ENCODE measurements around the gene OCA2.
"Not testable (repeated sequence)": the region's sequence is repeated elsewhere in the genome, so short reads cannot be mapped to it uniquely, and the experiment has no call there.

The OCA2 gene

GRCh38 chr15:28130651-28131050 lies 31.5 kb upstream of the OCA2 start:
- Histone ChIP-seq H3K36me3 (ENCODE audit: control insufficient read depth, insufficient read depth, low read length) (peaks cover 62% of the 10 kb centered on the region), H3K27ac (ENCODE audit: low read depth, low read length) (no peak overlapping the region), H3K9me3 (ENCODE audit: control insufficient read depth, insufficient read depth, low read length) (no peaks in the 10 kb centered on the region), H3K9ac (ENCODE audit: low read depth, low read length) (no peak overlapping the region), H3K27me3 (ENCODE audit: control insufficient read depth, insufficient read depth, low read length) (no peaks in the 10 kb centered on the region), H3K4me3 (ENCODE audit: low read depth, low read length) (no peak overlapping the region), H3K4me1 (ENCODE audit: control insufficient read depth, insufficient read depth, low read length) (peaks cover 19% of the 10 kb centered on the region)

DNA sequence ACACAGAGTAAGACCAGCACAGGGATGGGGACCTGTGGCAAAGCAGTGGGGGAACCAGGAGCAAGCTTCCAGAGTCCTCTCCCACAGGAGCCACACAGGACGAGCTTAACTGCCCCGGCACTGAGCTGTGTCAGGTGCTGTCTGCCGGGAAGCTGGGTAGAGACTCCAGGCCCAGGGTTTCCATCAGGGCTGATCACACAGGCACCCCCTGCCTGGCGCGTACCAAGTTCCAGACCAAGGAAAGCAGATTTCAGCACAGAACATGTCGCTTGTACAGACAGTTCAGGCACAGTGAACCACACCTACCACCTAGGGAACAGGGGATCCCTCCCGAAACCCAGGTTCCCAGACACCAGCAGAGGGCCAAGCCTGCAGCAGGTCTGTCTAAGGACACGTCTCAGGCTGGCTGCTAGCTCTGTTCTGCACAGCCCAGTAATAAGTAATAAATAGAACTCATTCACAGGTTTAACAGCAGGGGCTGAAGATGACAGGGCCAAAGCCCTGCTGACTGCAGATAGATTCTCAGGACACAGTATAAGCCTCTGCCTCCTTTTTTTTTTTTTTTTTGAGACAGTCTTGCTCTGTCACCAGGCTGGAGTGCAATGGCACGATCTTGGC lies 30.2 kb upstream of the OCA2 start:
- Histone ChIP-seq H3K27me3 (ENCODE audit: control insufficient read depth, insufficient read depth, low read length) (no peaks in the 10 kb centered on the region), H3K9me3 (ENCODE audit: control insufficient read depth, insufficient read depth, low read length) (no peaks in the 10 kb centered on the region), H3K36me3 (ENCODE audit: control insufficient read depth, insufficient read depth, low read length) (peaks cover 65% of the 10 kb centered on the region), H3K9ac (ENCODE audit: low read depth, low read length) (no peak overlapping the region), H3K4me3 (ENCODE audit: low read depth, low read length) (no peak overlapping the region), H3K4me1 (ENCODE audit: control insufficient read depth, insufficient read depth, low read length) (peaks cover 19% of the 10 kb centered on the region), H3K27ac (ENCODE audit: low read depth, low read length) (no peak overlapping the region)

- no peak overlapping the region for H3K27ac ChIP-seq (ENCODE audit: low read depth, low read length)
- H3K27me3 ChIP-seq (ENCODE audit: control insufficient read depth, insufficient read depth, low read length) = no peaks in the 10 kb centered on the region
- H3K9ac ChIP-seq (ENCODE audit: low read depth, low read length) = no peak overlapping the region
- H3K4me3 ChIP-seq (ENCODE audit: low read depth, low read length) = no peak overlapping the region
- peaks cover 7% of the 10 kb centered on the region for H3K4me1 ChIP-seq (ENCODE audit: control insufficient read depth, insufficient read depth, low read length)
- peaks cover 71% of the 10 kb centered on the region for H3K36me3 ChIP-seq (ENCODE audit: control insufficient read depth, insufficient read depth, low read length)
- H3K9me3 ChIP-seq (ENCODE audit: control insufficient read depth, insufficient read depth, low read length) = no peaks in the 10 kb centered on the region
These were observed 28.9 kb upstream of the OCA2 start for GRCh38 chr15:28128031-28128430.

- H3K9me3 ChIP-seq (ENCODE audit: control insufficient read depth, insufficient read depth, low read length) = no peaks in the 10 kb centered on the region
- H3K36me3 ChIP-seq (ENCODE audit: control insufficient read depth, insufficient read depth, low read length) = peaks cover 70% of the 10 kb centered on the region
- no peaks in the 10 kb centered on the region for H3K27me3 ChIP-seq (ENCODE audit: control insufficient read depth, insufficient read depth, low read length)
- no peak overlapping the region for H3K27ac ChIP-seq (ENCODE audit: low read depth, low read length)
- H3K9ac ChIP-seq (ENCODE audit: low read depth, low read length) = no peak overlapping the region
- H3K4me1 ChIP-seq (ENCODE audit: control insufficient read depth, insufficient read depth, low read length) = no peaks in the 10 kb centered on the region
- H3K4me3 ChIP-seq (ENCODE audit: low read depth, low read length) = no peak overlapping the region
These were observed 27.9 kb upstream of the OCA2 start for GRCh38 chr15:28127036-28127435.

GRCh38 chr15:28125673-28126651 lies 26.8 kb upstream of the OCA2 start:
- Histone ChIP-seq H3K27me3 (ENCODE audit: control insufficient read depth, insufficient read depth, low read length) (no peaks in the 10 kb centered on the region), H3K36me3 (ENCODE audit: control insufficient read depth, insufficient read depth, low read length) (peaks cover 67% of the 10 kb centered on the region), H3K27ac (ENCODE audit: low read depth, low read length) (no peak overlapping the region), H3K9ac (ENCODE audit: low read depth, low read length) (no peak overlapping the region), H3K4me1 (ENCODE audit: control insufficient read depth, insufficient read depth, low read length) (no peaks in the 10 kb centered on the region), H3K9me3 (ENCODE audit: control insufficient read depth, insufficient read depth, low read length) (no peaks in the 10 kb centered on the region), H3K4me3 (ENCODE audit: low read depth, low read length) (no peak overlapping the region)

DNA sequence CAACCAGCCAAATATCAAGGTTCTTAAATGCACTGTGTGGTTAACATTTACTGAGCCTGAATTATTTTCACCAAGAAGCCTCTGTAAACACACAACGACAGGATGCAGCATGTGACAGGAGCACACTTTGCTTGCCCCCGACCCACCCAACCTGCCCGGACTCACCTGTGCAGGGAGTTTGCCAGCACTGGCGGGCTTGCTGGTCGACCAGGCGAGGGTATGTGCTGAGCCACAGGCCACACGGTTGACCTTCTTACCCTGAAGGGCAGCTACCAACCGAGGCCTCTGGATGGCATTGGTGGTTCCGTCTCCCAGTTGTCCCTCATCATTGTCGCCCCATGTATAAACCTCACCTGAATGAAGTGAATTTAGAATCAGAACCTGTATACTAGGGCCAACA lies 25.7 kb upstream of the OCA2 start:
- H3K4me3 ChIP-seq (ENCODE audit: low read depth, low read length) = no peak overlapping the region
- H3K36me3 ChIP-seq (ENCODE audit: control insufficient read depth, insufficient read depth, low read length) = peaks cover 67% of the 10 kb centered on the region
- H3K4me1 ChIP-seq (ENCODE audit: control insufficient read depth, insufficient read depth, low read length) = no peaks in the 10 kb centered on the region
- H3K9ac ChIP-seq (ENCODE audit: low read depth, low read length) = no peak overlapping the region
- no peak overlapping the region for H3K27ac ChIP-seq (ENCODE audit: low read depth, low read length)
- no peaks in the 10 kb centered on the region for H3K9me3 ChIP-seq (ENCODE audit: control insufficient read depth, insufficient read depth, low read length)
- H3K27me3 ChIP-seq (ENCODE audit: control insufficient read depth, insufficient read depth, low read length) = no peaks in the 10 kb centered on the region

GRCh38 chr15:28123408-28124023 lies 24.4 kb upstream of the OCA2 start:
- Histone ChIP-seq H3K9ac (ENCODE audit: low read depth, low read length) (no peak overlapping the region), H3K36me3 (ENCODE audit: control insufficient read depth, insufficient read depth, low read length) (peaks cover 66% of the 10 kb centered on the region), H3K27me3 (ENCODE audit: control insufficient read depth, insufficient read depth, low read length) (no peaks in the 10 kb centered on the region), H3K4me3 (ENCODE audit: low read depth, low read length) (no peak overlapping the region), H3K4me1 (ENCODE audit: control insufficient read depth, insufficient read depth, low read length) (no peaks in the 10 kb centered on the region), H3K27ac (ENCODE audit: low read depth, low read length) (no peak overlapping the region), H3K9me3 (ENCODE audit: control insufficient read depth, insufficient read depth, low read length) (no peaks in the 10 kb centered on the region)

GRCh38 chr15:28122038-28122949 lies 23.2 kb upstream of the OCA2 start:
- Histone ChIP-seq H3K9ac (ENCODE audit: low read depth, low read length) (no peak overlapping the region), H3K9me3 (ENCODE audit: control insufficient read depth, insufficient read depth, low read length) (no peaks in the 10 kb centered on the region), H3K27ac (ENCODE audit: low read depth, low read length) (no peak overlapping the region), H3K36me3 (ENCODE audit: control insufficient read depth, insufficient read depth, low read length) (peaks cover 75% of the 10 kb centered on the region), H3K4me3 (ENCODE audit: low read depth, low read length) (no peak overlapping the region), H3K4me1 (ENCODE audit: control insufficient read depth, insufficient read depth, low read length) (no peaks in the 10 kb centered on the region), H3K27me3 (ENCODE audit: control insufficient read depth, insufficient read depth, low read length) (no peaks in the 10 kb centered on the region)

DNA sequence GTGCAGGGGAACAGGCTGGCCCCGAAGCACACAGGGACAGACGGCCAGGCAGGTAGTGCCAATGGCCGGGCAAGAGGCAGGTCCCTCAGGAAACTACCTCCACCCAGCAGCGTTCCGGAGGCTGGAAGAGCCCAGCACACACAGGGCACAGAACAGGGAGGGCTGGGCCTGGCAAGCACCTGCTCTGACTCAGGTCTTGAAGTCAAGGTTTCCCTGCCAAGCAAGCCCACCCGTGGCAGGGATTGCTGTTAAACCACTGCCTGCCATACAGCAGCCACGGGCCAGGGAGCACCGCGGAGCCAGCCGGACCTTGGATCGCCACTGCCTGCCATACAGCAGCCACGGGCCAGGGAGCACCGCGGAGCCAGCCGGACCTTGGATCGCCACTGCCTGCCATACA lies 22.5 kb upstream of the OCA2 start:
- H3K36me3 ChIP-seq (ENCODE audit: control insufficient read depth, insufficient read depth, low read length) = peaks cover 78% of the 10 kb centered on the region
- not testable (repeated sequence) for H3K4me1 ChIP-seq (ENCODE audit: control insufficient read depth, insufficient read depth, low read length); H3K4me3 ChIP-seq (ENCODE audit: low read depth, low read length); H3K27me3 ChIP-seq (ENCODE audit: control insufficient read depth, insufficient read depth, low read length); H3K27ac ChIP-seq (ENCODE audit: low read depth, low read length); H3K9me3 ChIP-seq (ENCODE audit: control insufficient read depth, insufficient read depth, low read length); H3K9ac ChIP-seq (ENCODE audit: low read depth, low read length)

DNA sequence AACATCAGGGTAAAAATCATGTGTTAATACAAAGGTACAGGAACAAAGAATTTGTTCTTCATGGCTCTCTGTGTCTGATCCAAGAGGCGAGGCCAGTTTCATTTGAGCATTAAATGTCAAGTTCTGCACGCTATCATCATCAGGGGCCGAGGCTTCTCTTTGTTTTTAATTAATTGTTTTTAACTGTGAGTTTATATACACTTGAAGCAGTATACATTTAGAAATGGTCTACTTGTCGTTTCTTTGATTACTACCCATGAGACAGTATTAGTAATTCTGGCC lies 21.2 kb upstream of the OCA2 start:
- H3K9ac ChIP-seq (ENCODE audit: low read depth, low read length) = no peak overlapping the region
- H3K4me1 ChIP-seq (ENCODE audit: control insufficient read depth, insufficient read depth, low read length) = no peaks in the 10 kb centered on the region
- no peak overlapping the region for H3K27ac ChIP-seq (ENCODE audit: low read depth, low read length)
- no peak overlapping the region for H3K4me3 ChIP-seq (ENCODE audit: low read depth, low read length)
- H3K9me3 ChIP-seq (ENCODE audit: control insufficient read depth, insufficient read depth, low read length) = no peaks in the 10 kb centered on the region
- peaks cover 86% of the 10 kb centered on the region for H3K36me3 ChIP-seq (ENCODE audit: control insufficient read depth, insufficient read depth, low read length)
- H3K27me3 ChIP-seq (ENCODE audit: control insufficient read depth, insufficient read depth, low read length) = no peaks in the 10 kb centered on the region
